Stimulated activated CD8-positive, alpha-beta memory T cell treated with anti-CD3 and anti-CD28 coated beads, Interleukin-7, amount 100 ng/mL, for 24 hours (primary cell): ENCODE results near the gene THSD4.
"Not testable (repeated sequence)": the region's sequence is repeated elsewhere in the genome, so short reads cannot be mapped to it uniquely, and the experiment has no call there.

Experiments used
- DNase-seq: peaks from one replicate; pipeline ENCODE4 v3.0.0-alpha.2; 2020; ENCODE audit warnings: low read depth

Gene THSD4

DNA sequence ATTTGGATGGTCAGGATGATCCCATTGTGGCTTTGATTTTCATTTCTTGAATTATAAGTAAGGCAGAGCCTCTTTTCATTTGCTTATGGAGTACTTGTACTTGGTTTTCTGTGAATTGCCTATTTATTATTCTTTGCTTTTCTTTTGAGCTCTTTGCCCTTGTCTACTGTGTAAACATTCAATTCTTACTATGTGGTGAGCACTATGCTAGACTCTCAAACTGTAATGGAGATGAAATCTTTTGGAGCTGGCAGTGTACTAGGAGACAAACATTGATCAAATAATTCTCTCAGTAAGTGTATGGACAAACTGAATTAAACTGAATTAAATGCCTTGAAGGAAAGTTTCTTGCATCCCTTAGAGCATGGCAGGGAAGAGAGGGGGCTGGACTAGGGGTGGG lies 608.1 kb downstream of the THSD4 start:
- no peak for DNase-seq

- not testable (repeated sequence) for DNase-seq
These were observed 610.1 kb downstream of the THSD4 start for GRCh38 chr15:71725207-71725955.

DNA sequence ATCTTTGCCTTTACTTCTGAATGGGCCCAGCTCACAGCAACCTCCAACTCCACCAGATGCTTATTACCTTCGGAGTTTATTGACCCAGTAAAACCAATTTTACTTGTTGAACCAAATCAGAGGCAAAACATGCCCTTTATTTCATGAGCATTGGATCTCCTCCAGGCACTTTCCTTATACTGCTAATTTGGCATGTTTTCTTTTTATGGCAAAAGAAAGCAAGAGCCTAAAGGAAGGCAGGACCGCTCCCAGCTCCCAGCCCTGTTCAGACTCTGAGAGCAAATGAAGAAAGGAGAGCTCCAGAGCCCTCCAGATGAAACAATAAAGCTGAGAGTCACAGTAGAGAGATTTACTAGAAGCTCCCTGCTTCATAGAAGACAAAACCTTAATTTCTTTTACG lies 613.6 kb downstream of the THSD4 start:
- no peak for DNase-seq

GRCh38 chr15:71729319-71729718 lies 614.0 kb downstream of the THSD4 start:
- no peak for DNase-seq

GRCh38 chr15:71730277-71731144 lies 615.2 kb downstream of the THSD4 start:
- no peak for DNase-seq

- DNase-seq: no peak
These were observed 617.4 kb downstream of the THSD4 start for GRCh38 chr15:71732636-71733035.

DNA sequence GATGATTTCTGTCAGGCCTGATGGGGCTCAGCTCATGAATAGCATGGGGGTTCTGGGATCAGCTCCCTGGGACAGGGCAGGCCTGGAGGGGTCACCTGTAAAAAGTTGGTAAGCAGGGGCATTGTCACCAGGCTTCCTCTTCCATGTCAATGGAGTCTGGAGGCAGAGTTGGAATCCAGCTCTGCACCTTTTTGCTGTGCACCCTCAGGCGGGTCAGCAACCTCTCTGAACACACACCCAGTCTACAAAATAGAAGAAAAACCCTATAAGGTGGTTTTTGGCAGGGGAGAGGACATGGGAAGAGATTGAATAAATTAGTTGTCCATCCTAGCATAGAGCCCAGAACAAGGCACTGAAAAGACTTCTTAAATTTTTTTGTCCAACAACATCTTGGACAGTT lies 617.9 kb downstream of the THSD4 start:
- DNase-seq: no peak

DNA sequence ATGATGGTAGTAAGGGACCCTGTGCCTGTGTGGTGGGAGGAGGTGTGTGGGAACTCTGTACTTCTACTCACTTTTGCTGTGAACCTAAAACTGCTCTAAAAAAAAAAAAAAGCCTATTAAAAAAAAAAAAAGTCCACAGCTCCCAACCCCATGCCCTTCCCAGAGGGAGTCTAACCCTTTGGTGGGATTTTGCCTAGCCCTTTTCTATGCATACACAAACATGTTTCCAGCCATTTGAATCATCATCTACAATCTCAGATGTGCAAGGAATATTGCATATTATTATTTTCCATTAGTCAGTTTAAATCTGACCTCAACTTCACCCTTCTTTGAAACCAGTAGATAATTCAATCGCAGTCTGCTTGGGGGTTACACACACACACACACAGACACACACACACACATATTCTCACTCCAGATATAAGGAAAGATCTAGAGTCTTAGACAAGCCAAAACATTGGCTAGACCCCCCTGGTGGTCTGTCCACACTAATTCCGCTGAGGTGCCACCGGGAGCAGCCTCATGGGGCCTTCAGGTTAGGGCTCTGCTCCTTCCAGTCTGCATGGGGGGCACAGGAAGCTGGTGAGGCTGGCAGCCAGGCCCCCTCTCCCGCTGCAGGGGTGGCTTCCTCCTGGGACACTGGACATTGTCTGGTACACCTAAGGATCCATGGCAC lies 619.6 kb downstream of the THSD4 start:
- DNase-seq: no peak

- DNase-seq: no peak
These were observed 620.1 kb downstream of the THSD4 start for GRCh38 chr15:71735385-71735757.

DNA sequence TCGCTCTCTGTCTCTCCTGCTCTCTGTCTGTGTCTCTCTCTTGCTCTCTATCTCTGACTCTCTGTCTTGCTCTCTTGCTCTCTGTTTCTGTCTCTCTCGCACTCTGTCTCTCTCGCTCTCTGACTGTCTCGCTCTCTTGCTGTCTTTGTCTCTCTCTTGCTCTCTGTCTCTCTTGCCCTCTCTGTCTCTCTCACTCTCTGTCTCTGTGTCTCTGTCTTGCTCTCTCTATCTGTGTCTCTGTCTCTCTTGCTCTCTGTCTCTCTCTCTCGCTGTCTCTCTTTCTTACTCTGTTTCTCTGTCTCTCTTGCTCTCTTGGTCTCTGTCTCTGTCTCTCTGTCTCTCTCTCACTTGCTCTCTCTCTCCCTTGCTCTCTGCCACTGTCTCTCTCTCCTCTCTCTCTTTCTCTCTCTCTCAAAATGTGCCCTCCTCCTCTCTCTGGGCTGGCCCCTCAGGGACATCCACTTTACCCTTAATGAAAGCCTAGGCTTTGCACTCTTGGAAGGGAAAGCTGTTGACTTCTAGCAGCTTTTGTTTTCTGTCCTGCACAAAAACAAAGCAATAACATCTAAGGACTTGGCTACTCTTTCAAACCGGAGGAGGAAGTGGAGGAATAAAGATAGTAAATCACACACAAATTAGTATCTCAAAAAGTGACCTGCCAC lies 621.1 kb downstream of the THSD4 start:
- DNase-seq: no peak

GRCh38 chr15:71737761-71738160 lies 622.5 kb downstream of the THSD4 start:
- DNase-seq: no peak

DNA sequence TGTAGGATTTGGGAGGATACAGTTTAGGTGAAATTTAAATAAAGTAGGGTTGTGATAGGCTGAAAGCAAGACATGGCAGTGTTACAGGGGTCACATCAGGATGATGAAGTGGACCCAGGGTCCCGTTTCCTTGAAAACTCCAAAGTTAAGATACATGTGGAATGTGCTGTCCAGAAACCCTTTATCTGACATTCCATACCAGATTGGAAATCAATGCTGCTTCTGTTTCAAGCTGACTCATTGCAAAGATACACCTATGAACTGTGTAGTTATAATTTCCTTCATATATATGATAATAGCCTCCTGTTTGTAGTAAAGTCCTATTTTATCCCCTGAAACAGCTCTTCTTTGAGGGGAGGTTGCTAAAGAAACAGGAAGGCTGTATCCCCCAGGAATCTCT lies 624.1 kb downstream of the THSD4 start:
- no peak for DNase-seq

- no peak for DNase-seq
These were observed 627.7 kb downstream of the THSD4 start for GRCh38 chr15:71742964-71743363.

DNA sequence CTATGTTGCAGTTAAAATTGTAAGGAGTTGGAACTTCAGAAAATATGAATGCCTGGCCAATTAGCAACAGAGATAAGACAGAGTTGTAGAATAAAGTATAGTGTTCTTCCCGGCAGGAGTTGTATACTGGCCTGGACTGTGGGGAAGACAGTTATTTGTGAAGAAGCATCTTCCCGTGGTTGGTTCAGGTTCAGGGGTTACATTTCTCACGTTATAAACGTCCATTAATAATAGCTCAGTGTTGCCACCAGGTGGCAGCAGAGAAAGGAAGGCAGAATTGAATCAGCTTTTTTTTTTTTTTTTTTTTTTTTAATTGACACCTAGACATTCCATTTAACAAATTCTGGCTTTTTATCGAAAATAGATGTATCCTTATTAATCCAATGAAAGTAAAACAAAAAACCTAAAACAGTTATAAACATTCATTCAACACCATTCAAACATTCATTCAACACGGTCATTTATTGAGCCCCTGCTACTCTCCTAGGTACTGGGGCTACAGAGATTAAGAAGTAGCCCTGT lies 628.7 kb downstream of the THSD4 start:
- peak; percentile 35 for DNase-seq

DNA sequence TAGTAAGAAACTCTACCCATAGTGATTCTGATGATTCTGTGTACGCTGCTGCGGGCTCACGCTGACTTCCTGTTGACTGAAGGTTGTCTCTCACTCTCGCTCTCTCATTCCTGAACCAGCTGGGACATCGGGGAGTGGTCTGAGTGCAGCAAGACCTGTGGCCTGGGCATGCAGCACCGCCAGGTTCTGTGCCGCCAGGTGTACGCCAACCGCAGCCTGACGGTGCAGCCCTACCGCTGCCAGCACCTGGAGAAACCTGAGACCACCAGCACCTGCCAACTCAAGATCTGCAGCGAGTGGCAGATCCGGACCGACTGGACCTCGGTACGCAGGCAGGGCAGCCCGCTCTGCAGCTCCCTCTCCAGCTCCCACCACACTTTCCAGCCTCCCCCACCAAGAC lies 631.4 kb downstream of the THSD4 start:
- DNase-seq: no peak

GRCh38 chr15:71747128-71748083 lies 632.1 kb downstream of the THSD4 start:
- DNase-seq: no peak

DNA sequence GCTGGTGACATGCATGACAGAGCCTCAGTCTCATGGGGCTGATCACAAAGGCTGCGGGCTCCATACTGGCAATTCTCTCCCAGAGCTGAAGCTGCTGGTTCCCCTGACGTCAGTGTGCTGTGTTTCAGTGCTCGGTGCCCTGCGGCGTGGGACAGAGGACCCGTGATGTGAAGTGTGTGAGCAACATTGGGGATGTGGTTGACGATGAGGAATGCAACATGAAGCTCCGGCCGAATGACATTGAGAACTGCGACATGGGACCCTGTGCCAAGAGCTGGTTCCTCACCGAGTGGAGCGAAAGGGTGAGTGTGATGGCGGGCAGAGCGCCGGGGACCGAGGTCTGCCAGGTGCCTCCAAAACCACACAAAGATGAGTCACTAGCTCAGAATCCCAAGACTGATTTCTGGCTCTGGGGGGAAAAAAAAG lies 633.0 kb downstream of the THSD4 start:
- no peak for DNase-seq

- no peak for DNase-seq
These were observed 634.2 kb downstream of the THSD4 start for GRCh38 chr15:71749500-71749899.

GRCh38 chr15:71752128-71752527 lies 636.9 kb downstream of the THSD4 start:
- DNase-seq: no peak

DNA sequence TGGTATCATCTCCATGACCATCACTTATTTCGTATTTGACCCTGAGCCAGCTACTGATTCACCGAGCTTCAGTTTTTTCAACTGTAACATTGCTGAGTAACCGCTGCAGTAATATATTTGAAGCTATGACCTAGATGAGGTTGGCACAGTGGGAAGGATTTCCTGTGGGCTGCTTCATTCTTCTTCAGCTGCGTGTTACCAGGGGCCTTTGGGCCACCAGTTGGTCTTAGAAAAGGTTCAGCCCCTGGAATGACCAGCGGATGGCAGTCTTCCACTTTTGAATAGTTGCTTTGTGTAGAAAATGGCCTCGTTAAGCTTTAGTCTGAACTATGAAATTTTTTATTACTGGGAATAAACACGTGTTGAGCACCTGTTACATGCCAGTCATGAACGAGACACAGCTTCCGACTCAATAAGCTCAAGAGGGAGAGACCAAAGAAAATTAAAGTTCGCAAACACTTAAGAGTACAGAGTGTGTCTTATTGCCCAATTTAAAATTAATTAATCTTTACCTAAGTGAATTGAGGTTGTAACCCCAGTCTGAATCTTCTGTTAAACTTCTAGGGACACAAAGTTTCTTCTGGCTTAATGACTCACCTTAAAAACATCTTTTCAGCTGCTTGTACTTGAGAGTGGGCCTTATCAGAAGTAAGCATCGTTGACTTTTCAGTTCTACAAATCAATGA lies 637.5 kb downstream of the THSD4 start:
- no peak for DNase-seq
